Nucleus accumbens (tissue), 56 donors: ENCODE results near the gene ERCC6.

Experiments used
- DNase-seq, 56 donors: peaks; one replicate each; lab custom pipeline; 2025; lab: John Stamatoyannopoulos, UW

Gene ERCC6

DNA sequence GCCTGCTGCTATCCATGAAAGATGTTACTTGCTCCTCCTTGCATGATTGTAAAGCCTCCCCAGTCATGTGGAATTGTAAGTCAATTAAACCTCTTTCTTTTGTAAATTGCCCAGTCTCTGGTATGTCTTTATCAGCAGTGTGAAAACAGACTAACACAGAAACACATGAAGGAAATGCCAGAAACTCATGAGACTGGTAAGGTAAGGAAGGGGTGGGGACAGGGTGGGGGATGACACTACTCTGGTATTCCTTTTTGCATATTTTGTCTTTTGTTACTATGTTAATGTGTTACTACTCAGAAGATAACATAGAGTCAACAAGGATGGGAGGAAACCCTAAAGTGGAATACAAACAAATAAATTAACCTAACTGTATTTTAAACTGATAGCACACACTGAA lies 73.2 kb downstream of the ERCC6 start:
- no peak for DNase-seq
